ENCODE results near the gene NUP155. TPM values are rescaled to one million over a fixed set of nuclear protein-coding genes. Genes with fewer than 3 reads are reported as not detected.
"Not testable (repeated sequence)": the region's sequence is repeated elsewhere in the genome, so short reads cannot be mapped to it uniquely, and the experiment has no call there.

The NUP155 gene
- total RNA-seq: 62.3 TPM

DNA sequence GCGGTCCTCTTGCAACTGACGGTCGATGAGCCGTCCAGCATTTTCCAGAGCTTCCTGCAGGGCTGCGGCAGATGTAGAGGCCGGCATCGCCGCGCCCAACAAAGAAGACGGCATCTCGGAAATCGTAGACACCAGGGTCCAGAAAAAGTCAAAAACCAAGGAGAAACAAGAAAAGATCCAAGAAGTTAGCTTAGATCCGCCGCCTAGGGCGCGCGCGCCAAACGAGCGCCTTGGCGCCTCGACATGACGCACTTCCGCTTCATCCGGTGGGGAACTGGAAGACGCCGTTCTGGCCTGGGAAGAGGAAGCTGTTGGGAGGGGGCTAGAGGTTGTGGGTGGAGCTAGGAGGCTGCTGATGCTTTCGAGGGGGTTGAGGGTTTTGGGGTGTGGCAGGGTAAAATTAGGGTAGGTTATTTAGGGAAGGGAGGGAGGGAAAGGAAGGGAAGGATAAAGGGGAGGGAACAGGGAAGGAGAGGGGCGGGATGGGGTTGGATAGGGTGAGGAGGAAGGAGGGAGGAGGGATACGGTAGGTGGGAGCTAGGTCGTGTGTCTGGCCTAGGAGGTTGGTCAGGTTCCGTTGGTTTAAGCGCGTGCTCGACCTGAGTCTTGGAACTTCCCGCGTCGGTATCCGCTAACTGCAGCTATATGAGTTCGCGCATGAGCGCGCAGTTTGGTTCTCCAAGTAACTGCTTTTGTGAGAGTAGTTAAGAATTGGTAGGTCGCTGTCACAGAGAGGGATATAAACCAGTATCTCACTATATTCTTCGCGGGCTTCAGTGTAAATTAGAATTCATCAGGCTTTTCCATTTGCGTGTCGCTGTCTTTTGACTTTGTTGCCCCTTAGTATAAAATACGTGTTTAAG is at the start of gene NUP155:
Gene NUP155 (minus strand): TSS at position 243 of the 863 bp plus-strand sequence. CDS start 129 bp downstream, at position 114.
- peak; percentile 67 to 95 for DNase-seq (ENCODE audit: low spot score in 2 of 2)
- Histone ChIP-seq H3K27me3 (no peaks in the 10 kb centered on the region), H3K4me1 (peaks cover 0 to 12% of the 10 kb centered on the region in 2 donors), H3K4me3 (peak within 1 kb of the TSS; percentile 78 to 84), H3K36me3 (no peaks in the 10 kb centered on the region), H3K9me3 (no peaks in the 10 kb centered on the region), H3K27ac (peak within 1 kb of the TSS; percentile 64 to 89)
- TF ChIP-seq, protein P1, sequence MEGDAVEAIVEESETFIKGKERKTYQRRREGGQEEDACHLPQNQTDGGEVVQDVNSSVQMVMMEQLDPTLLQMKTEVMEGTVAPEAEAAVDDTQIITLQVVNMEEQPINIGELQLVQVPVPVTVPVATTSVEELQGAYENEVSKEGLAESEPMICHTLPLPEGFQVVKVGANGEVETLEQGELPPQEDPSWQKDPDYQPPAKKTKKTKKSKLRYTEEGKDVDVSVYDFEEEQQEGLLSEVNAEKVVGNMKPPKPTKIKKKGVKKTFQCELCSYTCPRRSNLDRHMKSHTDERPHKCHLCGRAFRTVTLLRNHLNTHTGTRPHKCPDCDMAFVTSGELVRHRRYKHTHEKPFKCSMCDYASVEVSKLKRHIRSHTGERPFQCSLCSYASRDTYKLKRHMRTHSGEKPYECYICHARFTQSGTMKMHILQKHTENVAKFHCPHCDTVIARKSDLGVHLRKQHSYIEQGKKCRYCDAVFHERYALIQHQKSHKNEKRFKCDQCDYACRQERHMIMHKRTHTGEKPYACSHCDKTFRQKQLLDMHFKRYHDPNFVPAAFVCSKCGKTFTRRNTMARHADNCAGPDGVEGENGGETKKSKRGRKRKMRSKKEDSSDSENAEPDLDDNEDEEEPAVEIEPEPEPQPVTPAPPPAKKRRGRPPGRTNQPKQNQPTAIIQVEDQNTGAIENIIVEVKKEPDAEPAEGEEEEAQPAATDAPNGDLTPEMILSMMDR (IDR thresholded peaks at IDR 0.05): no peak
- intact Hi-C loops (cut with DNase I): loop anchor here (2.0 to 5.0 kb wide), 3 partner anchors 124 to 1218 kb away; partner anchors contain the start of genes CPLANE1, NIPBL and SKP2

DNA sequence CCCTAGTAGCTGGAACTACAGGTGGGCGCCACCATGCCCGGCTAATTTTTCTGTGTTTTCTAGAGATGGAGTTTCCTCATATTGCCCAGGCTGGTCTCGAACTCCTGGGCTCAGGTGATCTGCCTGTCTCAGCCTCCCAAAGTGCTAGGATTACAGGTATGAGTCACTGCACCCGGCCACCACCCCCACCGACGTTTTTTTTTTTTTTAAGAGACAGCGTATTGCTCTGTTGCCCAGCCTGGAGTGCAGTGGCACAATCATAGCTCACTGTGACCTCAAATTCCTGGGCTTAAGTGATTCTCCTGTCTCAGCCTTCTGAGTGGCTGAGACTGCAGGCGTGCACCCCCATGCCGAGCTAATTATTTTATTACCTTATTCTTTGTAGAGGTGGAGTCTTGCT is 46.4 kb upstream of the NUP155 start:
- Histone ChIP-seq H3K9me3 (no peaks in the 10 kb centered on the region), H3K4me1 (no peaks in the 10 kb centered on the region), H3K27me3 (no peaks in the 10 kb centered on the region), H3K36me3 (peaks cover 0 to 5% of the 10 kb centered on the region in 2 donors), H3K27ac (no peak overlapping the region), H3K4me3 (no peak overlapping the region)
- intact Hi-C loops (cut with DNase I): no loop called here
- TF ChIP-seq, protein P1 (IDR thresholded peaks at IDR 0.05): no peak
- DNase-seq (ENCODE audit: low spot score in 2 of 2): no peak

DNA sequence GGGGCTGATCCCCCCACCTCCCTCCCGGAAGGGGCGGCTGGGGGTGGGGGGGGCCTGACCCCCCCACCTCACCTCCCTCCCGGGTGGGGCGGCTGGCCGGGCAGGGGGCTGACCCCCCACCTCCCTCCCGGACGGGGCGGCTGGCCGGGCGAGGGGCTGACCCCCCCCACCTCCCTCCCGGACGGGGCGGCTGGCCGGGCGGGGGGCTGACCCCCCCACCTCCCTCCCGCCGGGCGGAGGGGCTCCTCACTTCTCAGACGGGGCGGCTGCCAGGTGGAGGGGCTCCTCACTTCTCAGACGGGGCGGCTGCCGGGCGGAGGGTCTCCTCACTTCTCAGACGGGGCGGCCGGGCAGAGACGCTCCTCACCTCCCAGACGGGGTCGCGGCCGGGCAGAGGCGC is 44.5 kb upstream of the NUP155 start:
- intact Hi-C loops (cut with DNase I); H3K4me3 ChIP-seq; H3K27ac ChIP-seq; H3K36me3 ChIP-seq; DNase-seq (ENCODE audit: low spot score in 2 of 2); H3K27me3 ChIP-seq; H3K4me1 ChIP-seq; H3K9me3 ChIP-seq: not testable (repeated sequence)

DNA sequence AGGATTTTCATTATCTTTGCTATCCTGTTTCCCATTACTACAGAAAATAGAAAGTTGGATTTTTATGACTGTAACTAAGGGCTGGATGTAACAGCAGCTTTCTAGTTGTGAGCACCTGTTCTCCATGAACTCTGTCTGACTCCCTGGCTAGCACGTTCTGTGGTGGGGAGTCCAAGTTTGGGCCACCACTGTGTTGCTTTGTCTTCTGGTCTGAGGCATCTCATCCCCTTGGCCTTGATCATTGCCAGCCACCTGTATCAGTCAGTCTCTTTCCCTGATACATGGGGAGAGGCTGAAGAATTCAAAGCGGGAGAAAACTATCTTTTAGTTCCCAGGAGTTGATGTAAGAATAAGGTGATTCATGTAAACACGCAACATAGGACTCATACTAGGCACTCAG is 41.6 kb upstream of the NUP155 start:
- TF ChIP-seq, protein P1 (IDR thresholded peaks at IDR 0.05): no peak
- no peaks in the 10 kb centered on the region for H3K4me1 ChIP-seq
- intact Hi-C loops (cut with DNase I): loop anchor here (2.0 kb wide), 1 partner anchor 780 kb away; no protein-coding TSS in a partner anchor
- H3K27me3 ChIP-seq: no peaks in the 10 kb centered on the region
- no peak for DNase-seq (ENCODE audit: low spot score in 2 of 2)
- peaks cover 0 to 16% of the 10 kb centered on the region in 2 donors for H3K36me3 ChIP-seq
- no peak overlapping the region for H3K4me3 ChIP-seq
- H3K9me3 ChIP-seq: no peaks in the 10 kb centered on the region
- H3K27ac ChIP-seq: no peak overlapping the region

DNA sequence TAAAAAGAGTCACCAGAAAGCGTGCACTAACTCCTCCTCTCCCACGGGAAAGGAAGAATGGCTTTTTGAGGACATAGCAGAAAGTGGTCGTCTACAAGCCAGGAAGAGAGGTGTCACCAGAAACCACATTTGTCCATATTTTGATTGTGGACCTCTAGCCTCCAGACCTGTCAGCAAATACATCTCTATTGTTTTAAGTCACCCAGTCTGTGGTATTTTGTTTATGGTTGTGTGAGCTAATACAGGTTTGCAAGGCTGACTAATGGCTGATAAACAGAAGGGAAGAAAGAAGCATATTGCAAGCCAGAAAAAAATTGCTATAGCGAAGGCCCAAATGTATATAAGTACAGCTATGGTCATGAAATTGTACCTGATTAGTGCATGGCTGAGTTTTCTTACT is 29.6 kb upstream of the NUP155 start:
- H3K27ac ChIP-seq: no peak overlapping the region
- no peak for DNase-seq (ENCODE audit: low spot score in 2 of 2)
- H3K27me3 ChIP-seq: no peaks in the 10 kb centered on the region
- no peaks in the 10 kb centered on the region for H3K4me1 ChIP-seq
- no peaks in the 10 kb centered on the region for H3K9me3 ChIP-seq
- intact Hi-C loops (cut with DNase I): no loop called here
- peaks cover 20 to 38% of the 10 kb centered on the region in 2 donors for H3K36me3 ChIP-seq
- TF ChIP-seq, protein P1 (IDR thresholded peaks at IDR 0.05): no peak
- no peak overlapping the region for H3K4me3 ChIP-seq

DNA sequence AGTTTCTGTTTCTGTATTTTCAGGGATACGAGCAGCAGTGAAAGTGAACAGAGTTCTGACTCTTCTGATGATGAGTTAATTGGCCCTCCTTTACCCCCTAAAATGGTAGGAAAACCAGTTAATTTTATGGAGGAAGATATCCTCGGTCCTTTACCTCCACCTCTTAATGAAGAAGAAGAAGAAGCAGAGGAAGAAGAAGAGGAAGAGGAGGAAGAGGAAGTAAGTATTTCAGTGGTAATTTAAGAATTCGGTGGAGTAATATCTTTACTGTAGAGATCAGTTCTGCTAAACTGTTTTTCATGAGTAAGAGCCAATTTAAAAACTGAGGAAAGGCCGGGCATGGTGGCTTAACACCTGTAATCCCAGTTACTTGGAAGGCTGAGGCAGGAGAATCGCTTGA is 25.4 kb upstream of the NUP155 start:
- H3K27ac ChIP-seq: no peak overlapping the region
- no peaks in the 10 kb centered on the region for H3K27me3 ChIP-seq
- peaks cover 38 to 61% of the 10 kb centered on the region in 2 donors for H3K36me3 ChIP-seq
- H3K4me3 ChIP-seq: no peak overlapping the region
- TF ChIP-seq, protein P1 (IDR thresholded peaks at IDR 0.05): no peak
- intact Hi-C loops (cut with DNase I): no loop called here
- no peaks in the 10 kb centered on the region for H3K4me1 ChIP-seq
- H3K9me3 ChIP-seq: no peaks in the 10 kb centered on the region
- DNase-seq (ENCODE audit: low spot score in 2 of 2): no peak
